Measurements from ENCODE around the gene C17orf67.

DNA sequence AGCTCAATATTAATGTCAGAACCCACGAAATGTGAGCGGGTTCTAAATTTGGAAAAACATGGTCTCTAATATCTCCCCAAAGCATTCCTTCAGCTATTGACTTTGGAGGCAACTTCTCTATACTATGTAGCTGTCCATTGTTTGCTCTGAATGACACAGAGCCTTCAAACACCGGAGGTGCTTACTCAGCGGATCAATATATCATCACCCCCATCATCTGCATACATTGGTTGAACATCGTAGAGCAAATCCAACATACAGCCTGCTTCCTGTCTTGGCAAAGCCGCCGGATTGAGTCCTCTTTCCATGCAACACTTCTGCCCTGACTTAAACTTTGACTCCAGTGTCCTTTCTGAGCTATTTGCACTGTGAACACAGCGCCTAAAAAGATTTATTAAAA lies 61.3 kb downstream of the C17orf67 start:
- TF ChIP-seq SP1 (IDR thresholded peaks at IDR 0.05) (no peak), SUZ12 (IDR thresholded peaks at IDR 0.05) (no peak), CTBP1 (IDR thresholded peaks at IDR 0.05; ENCODE audit: borderline replicate concordance) (no peak), FOXM1 (IDR thresholded peaks at IDR 0.05; ENCODE audit: borderline replicate concordance) (no peak)
- TF ChIP-seq, protein P1, sequence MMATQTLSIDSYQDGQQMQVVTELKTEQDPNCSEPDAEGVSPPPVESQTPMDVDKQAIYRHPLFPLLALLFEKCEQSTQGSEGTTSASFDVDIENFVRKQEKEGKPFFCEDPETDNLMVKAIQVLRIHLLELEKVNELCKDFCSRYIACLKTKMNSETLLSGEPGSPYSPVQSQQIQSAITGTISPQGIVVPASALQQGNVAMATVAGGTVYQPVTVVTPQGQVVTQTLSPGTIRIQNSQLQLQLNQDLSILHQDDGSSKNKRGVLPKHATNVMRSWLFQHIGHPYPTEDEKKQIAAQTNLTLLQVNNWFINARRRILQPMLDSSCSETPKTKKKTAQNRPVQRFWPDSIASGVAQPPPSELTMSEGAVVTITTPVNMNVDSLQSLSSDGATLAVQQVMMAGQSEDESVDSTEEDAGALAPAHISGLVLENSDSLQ (IDR thresholded peaks at IDR 0.05), result no peak

Measured in HEK293T (cell line).